D721Med (cell line): ENCODE measurements around the gene UBXN4.
"Not testable (repeated sequence)": the region's sequence is repeated elsewhere in the genome, so short reads cannot be mapped to it uniquely, and the experiment has no call there.

ENCODE experiments used
- DNase-seq: peaks from one replicate; pipeline ENCODE4 v3.0.0; 2011; ENCODE audit warnings: low spot score; ENCODE audit not compliant: insufficient read length
- FAIRE-seq: peaks from 2 replicates; lab custom pipeline; 2011; peaks lifted over from hg19 to GRCh38; lab: Jason Lieb, UNC
- TF ChIP-seq, protein P1 (sequence below): IDR thresholded peaks from 2 replicates; pipeline ENCODE4 v1.5.1; 2012; ENCODE audit warnings: mild to moderate bottlenecking, control low read depth; ENCODE audit not compliant: insufficient read depth; ENCODE audit errors: missing control alignments

UBXN4 gene, protein sequence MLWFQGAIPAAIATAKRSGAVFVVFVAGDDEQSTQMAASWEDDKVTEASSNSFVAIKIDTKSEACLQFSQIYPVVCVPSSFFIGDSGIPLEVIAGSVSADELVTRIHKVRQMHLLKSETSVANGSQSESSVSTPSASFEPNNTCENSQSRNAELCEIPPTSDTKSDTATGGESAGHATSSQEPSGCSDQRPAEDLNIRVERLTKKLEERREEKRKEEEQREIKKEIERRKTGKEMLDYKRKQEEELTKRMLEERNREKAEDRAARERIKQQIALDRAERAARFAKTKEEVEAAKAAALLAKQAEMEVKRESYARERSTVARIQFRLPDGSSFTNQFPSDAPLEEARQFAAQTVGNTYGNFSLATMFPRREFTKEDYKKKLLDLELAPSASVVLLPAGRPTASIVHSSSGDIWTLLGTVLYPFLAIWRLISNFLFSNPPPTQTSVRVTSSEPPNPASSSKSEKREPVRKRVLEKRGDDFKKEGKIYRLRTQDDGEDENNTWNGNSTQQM

DNA sequence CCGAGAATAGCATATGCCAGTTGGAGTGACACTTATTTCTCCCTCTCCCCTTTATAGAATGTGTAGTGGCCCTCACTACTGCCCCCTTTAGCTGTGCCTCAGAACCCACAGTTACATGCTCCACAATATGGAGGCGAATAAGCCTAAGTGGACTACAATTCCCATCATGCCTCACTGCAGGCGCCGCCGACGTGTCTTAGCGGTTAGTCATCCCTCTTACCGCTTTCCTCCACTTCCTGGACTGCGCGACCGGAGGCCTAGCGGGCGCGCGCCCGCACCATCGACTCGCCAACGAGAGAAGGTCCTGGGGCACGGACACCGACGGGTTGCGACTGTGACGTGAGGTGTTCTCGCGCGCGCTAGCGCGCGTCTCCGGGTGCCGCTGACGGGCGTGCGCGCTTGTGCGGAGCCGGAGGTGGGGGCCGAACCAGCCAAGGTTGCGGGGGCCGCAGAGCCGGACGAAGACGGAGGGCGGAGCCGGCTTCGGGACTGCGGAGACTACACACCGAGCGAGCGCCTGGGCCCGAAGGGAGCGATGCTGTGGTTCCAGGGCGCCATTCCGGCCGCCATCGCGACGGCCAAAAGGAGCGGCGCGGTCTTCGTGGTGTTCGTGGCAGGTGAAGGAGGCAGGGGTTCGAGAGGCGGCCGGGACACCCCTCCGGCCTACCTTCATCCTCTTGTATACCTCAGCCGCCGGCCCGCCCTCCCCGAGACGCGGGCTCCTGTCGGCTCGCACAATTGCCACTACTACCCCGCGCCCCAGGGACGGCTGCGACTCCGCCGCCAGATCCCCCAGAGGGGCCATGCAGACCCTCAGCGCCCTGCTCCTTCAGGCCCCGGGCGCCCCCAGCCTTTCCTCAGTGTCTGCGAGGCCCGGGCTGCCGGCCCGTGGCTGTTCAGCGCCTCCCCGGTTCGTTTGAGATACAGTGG, at the start of gene UBXN4:
UBXN4 (plus strand) TSS at position 461 of the 930 bp plus-strand sequence; CDS start at position 536, 75 bp downstream.
- TF ChIP-seq, protein P1, sequence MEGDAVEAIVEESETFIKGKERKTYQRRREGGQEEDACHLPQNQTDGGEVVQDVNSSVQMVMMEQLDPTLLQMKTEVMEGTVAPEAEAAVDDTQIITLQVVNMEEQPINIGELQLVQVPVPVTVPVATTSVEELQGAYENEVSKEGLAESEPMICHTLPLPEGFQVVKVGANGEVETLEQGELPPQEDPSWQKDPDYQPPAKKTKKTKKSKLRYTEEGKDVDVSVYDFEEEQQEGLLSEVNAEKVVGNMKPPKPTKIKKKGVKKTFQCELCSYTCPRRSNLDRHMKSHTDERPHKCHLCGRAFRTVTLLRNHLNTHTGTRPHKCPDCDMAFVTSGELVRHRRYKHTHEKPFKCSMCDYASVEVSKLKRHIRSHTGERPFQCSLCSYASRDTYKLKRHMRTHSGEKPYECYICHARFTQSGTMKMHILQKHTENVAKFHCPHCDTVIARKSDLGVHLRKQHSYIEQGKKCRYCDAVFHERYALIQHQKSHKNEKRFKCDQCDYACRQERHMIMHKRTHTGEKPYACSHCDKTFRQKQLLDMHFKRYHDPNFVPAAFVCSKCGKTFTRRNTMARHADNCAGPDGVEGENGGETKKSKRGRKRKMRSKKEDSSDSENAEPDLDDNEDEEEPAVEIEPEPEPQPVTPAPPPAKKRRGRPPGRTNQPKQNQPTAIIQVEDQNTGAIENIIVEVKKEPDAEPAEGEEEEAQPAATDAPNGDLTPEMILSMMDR = peak; percentile 45
- DNase-seq (peak; percentile 42), FAIRE-seq (peak; percentile 51)

DNA sequence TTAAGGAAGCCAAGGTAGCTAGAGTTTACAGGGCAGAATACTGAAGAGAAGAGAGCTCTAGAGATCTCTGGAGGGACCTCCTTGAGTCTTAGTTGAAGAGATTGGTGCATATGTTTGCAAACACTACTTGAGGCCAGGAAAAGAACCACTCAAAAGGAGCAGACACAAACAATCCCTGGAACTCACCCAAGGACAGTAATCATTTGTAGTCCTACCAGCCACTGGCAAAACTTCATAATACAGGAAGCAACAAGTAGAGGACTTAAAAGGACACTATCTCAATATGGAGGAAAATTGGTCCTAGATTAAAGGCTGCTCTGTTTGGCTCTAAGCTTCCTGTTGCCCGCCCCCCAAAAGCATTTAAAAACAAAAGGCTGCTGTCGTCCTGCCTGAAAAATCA, 46.9 kb upstream of the UBXN4 start:
- DNase-seq = no peak
- no peak for FAIRE-seq
- TF ChIP-seq, protein P1 = no peak

DNA sequence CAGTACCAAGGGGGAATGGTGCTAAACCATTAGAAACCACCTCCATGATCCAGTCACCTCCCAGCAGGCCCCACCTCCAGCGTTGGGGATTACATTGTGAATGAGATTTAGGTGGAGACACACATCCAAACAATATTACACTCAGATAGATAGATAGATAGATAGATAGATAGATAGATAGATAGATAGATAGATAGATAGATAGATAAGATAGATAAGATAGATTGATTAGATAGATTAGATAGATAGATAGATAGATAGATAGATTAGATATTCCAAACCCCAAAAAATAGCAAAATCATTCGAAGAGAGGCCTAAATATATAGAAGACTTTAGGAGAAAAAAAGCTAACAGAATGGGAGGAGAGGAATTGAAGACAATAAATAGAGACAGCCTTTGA, 42.8 kb upstream of the UBXN4 start:
- no peak for FAIRE-seq
- no peak for DNase-seq
- TF ChIP-seq, protein P1 = no peak

DNA sequence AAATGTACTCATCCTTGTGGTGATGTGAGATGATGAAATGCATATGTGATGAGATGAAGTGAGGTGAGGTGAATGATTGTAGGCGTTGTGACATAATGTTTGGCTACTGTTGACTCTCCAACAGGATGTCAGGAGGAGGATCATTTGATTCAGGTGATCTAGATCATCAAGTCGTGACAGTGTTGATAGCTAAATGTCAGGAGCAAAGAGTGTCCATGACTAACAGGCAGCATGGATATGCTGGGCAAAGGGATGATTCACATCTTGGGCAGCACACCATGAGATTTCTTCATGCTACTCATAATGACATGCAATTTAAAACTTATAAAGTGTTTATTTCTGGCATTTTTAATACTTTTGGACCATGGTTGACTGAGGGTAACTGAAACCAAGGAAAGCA, 40.2 kb upstream of the UBXN4 start:
- no peak for DNase-seq

DNA sequence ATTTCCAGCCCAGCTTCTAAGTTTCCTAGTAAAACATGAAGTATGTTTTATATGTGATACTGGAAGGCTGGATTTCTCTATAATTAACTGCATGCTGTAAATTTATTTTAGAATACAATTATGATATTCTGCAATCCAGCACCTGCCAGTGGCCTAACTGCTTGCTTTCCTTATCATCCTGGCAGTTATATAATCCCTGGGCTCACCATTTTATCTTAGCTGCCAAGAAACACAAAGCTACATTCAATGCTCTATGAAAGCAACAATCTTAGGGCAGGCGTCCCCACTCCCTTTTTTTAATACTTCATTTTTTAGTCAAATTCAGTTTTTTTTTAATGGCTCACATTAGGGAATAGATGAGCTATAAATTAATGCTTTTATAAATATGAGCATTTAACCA, 38.4 kb upstream of the UBXN4 start:
- TF ChIP-seq, protein P1 = no peak
- DNase-seq (no peak), FAIRE-seq (no peak)

More for the DNA sequence above, 40.2 kb upstream of the UBXN4 start:
- TF ChIP-seq, protein P1 = no peak
- FAIRE-seq = no peak

DNA sequence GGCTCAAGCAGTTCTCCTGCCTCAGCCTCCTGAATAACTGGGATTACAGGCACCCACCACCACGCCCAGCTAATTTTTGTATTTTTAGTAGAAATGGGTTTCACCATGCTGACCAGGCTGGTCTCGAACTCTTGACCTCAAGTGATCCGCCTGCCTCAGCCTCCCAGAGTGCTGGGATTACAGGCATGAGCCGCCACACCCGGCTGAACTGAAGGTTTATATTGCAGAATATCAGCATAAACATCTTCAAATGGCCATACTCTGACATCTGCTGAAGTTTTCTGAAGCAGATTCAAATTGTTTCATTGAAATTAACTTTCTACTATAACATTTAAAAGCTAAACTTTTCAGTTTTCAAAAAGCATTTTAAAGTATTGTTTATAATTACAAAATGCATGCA, 37.6 kb upstream of the UBXN4 start:
- DNase-seq, FAIRE-seq: not testable (repeated sequence)

DNA sequence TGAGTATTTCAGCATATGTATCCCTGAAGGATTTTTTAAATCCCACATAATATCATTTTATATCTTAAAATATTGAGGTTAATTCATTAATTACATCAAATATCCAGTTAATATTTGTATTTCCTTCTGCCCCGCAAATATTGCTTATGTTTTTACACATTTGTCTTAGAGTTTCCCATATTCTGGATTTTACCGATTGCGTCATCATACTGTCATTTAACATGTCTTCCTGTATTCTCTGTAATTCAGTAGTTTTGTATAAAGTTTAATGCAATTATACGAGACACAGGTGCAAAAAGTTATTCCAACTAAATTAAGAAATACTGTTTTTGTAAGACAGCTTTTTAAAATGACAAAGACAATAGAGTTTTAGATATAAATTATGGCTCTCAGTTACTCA, 33.5 kb upstream of the UBXN4 start:
- DNase-seq = no peak
- FAIRE-seq = no peak
- TF ChIP-seq, protein P1 = no peak
